Activated CD4-positive, alpha-beta T cell treated with anti-CD3 and anti-CD28 coated beads, Interleukin-2, amount 10 ng/mL, durations not matched to agents 24 days and 14 days (primary cell): Measurements from ENCODE around the gene ICAM1. TPM values are rescaled to one million over a fixed set of nuclear protein-coding genes. Genes with fewer than 3 reads are reported as not detected.
A peak's percentile ranks its signal among the peaks of the same experiment; 100 is the strongest.

Source experiments
- DNase-seq: peaks from one replicate; pipeline ENCODE4 v3.0.0; 2022
- H3K27ac Mint-ChIP-seq: one replicate; pipeline ENCODE4 v1.8.0; 2022; ENCODE audit warnings: mild to moderate bottlenecking, mixed read lengths
- H3K27me3 Mint-ChIP-seq: one replicate; pipeline ENCODE4 v1.8.0; 2022; ENCODE audit warnings: mixed read lengths
- H3K36me3 Mint-ChIP-seq: one replicate; pipeline ENCODE4 v1.8.0; 2022; ENCODE audit warnings: low read depth, mild to moderate bottlenecking, mixed read lengths
- H3K4me1 Mint-ChIP-seq: one replicate; pipeline ENCODE4 v1.8.0; 2021; ENCODE audit warnings: mixed read lengths
- H3K4me3 Mint-ChIP-seq: one replicate; pipeline ENCODE4 v1.8.0; 2022; ENCODE audit warnings: mild to moderate bottlenecking, moderate library complexity, mixed read lengths
- H3K9me3 Mint-ChIP-seq: one replicate; pipeline ENCODE4 v1.8.0; 2021; ENCODE audit warnings: mixed read lengths
- intact Hi-C: fragments of 100-400 bp; cut with micrococcal nuclease; formaldehyde crosslinking; loops from one replicate; pipeline ENCODE4 v1.15.1; 2023
- total RNA-seq: library from RNA; stranded (reverse); gene quantifications from 2 replicates; pipeline ENCODE4 v1.2.3, GENCODE V29; 2022

The ICAM1 gene
- total RNA-seq, 1 donor from 2014 or later = 82.1 TPM

- H3K4me3 Mint-ChIP-seq = no peak overlapping the region
- H3K4me1 Mint-ChIP-seq = peaks cover under 1% of the 10 kb centered on the region
- no peak overlapping the region for H3K27ac Mint-ChIP-seq
- H3K27me3 Mint-ChIP-seq = no peaks in the 10 kb centered on the region
- intact Hi-C loops = no loop called here
- DNase-seq = no peak
- peaks cover 34% of the 10 kb centered on the region for H3K36me3 Mint-ChIP-seq
- no peaks in the 10 kb centered on the region for H3K9me3 Mint-ChIP-seq
These were observed 50.5 kb downstream of the ICAM1 start for GRCh38 chr19:10321417-10321797.

- Mint-ChIP-seq H3K27me3 (no peaks in the 10 kb centered on the region), H3K4me1 (no peaks in the 10 kb centered on the region), H3K4me3 (no peak overlapping the region), H3K9me3 (no peaks in the 10 kb centered on the region), H3K27ac (no peak overlapping the region), H3K36me3 (peaks cover 34% of the 10 kb centered on the region)
- no peak for DNase-seq
- intact Hi-C loops = no loop called here
These were observed 51.2 kb downstream of the ICAM1 start for GRCh38 chr19:10321874-10322835.

- Mint-ChIP-seq H3K4me1 (no peaks in the 10 kb centered on the region), H3K4me3 (no peak overlapping the region), H3K36me3 (peaks cover 41% of the 10 kb centered on the region), H3K9me3 (no peaks in the 10 kb centered on the region), H3K27me3 (no peaks in the 10 kb centered on the region), H3K27ac (no peak overlapping the region)
- intact Hi-C loops = no loop called here
- no peak for DNase-seq
These were observed 54.8 kb downstream of the ICAM1 start for GRCh38 chr19:10325732-10326131.

- Mint-ChIP-seq H3K27ac (no peak overlapping the region), H3K27me3 (no peaks in the 10 kb centered on the region), H3K36me3 (peaks cover 44% of the 10 kb centered on the region), H3K9me3 (no peaks in the 10 kb centered on the region), H3K4me3 (no peak overlapping the region), H3K4me1 (peaks cover 9% of the 10 kb centered on the region)
- intact Hi-C loops = no loop called here
- no peak for DNase-seq
These were observed 56.9 kb downstream of the ICAM1 start for GRCh38 chr19:10327793-10328192.

DNA sequence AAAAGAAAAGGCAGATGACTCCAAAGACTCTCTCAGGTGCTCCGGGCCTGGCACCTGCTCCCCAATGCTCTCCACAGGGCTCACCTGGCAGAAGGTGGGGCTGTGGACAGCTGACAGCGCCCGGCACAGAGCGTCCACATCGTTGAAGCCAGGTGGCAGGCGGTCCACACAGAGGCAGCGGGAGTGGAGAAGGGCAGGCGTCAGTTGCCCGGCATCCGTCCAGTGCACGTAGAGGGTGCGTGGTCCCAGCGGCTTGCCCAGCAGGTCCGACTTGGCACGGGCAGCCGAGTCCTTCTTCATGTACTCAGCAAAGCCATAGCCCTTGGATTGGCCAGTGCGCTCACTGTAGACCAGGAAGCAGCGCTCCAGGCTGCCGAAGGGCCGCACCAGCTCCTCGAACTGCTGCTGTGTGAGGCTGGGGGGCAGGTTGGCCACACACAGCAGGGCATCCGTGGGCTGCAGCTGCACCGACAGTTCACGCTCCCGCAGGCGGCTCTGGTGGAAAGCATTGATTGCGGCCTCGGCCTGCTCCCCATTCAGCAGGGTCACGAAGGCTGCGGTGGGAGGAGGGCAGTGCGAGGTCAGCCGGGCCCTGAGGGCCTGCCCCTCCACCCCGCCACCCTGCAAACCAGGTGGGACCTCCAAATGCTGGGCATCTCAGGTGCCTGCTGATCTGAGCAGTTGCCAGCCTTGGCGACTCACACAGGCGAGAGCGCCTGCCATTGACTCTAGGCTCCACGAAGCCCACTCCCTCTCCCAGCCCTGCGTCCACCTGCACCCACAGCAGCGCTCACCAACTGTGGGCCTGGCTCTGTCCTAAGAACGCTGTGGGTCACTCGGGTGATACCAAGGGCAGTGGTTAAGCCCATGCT, 57.9 kb downstream of the ICAM1 start:
- Mint-ChIP-seq H3K4me1 (peaks cover 15% of the 10 kb centered on the region), H3K9me3 (no peaks in the 10 kb centered on the region), H3K27ac (no peak overlapping the region), H3K4me3 (no peak overlapping the region), H3K27me3 (no peaks in the 10 kb centered on the region), H3K36me3 (peaks cover 49% of the 10 kb centered on the region)
- intact Hi-C loops = no loop called here
- no peak for DNase-seq

GRCh38 chr19:10329555-10329954, 58.6 kb downstream of the ICAM1 start:
- Mint-ChIP-seq H3K4me1 (peaks cover 18% of the 10 kb centered on the region), H3K9me3 (no peaks in the 10 kb centered on the region), H3K27me3 (no peaks in the 10 kb centered on the region), H3K36me3 (peaks cover 44% of the 10 kb centered on the region), H3K27ac (no peak overlapping the region), H3K4me3 (no peak overlapping the region)
- no peak for DNase-seq
- intact Hi-C loops = no loop called here

DNA sequence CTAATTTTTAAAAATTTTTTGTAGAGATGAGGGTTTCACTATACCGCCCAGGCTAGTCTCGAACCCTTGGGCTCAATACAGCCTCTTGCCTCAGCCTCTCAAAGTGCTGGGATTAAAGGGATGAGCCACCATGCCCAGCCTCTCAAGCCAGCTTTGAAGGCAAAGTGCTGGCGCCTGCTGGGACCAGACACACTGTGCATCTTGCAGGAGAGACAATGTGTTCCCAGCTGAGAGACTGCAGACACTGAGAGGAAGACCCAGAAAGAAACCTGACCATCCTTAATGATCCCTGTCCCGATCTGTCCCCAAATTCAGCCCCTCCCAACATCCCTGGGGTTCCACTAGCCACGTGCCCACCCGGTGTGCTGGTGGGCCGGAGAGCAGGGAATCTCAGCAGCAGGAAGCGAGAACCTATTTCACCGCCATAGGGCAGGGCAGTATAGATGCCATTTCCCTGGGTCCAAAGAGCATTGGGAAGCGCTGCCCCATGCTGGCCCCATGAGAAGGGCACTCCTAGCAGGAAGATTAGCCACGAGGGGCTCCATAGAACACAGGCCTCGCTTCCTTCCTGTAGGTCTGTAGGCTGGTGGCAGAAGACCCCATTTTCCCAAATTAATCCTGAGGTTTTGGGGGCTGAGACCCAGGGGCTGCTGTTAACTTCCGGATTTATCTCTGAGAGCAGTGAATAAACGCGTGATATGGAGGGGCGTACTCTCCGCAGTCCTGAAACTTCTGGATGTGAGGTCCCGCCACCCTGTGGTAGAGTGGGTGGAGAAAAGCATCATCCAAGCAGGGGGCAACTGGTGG, 61.4 kb downstream of the ICAM1 start:
- peaks cover 43% of the 10 kb centered on the region for H3K36me3 Mint-ChIP-seq
- intact Hi-C loops = loop anchor here (2.0 to 10.0 kb wide), 4 partner anchors 48 to 138 kb away; partner anchors contain the start of genes CDC37, DNMT1, ICAM1 and TYK2
- H3K27ac Mint-ChIP-seq = peak overlapping the region; percentile 96
- H3K4me1 Mint-ChIP-seq = peaks cover 21% of the 10 kb centered on the region
- H3K9me3 Mint-ChIP-seq = no peaks in the 10 kb centered on the region
- peak overlapping the region; percentile 96 for H3K4me3 Mint-ChIP-seq
- no peaks in the 10 kb centered on the region for H3K27me3 Mint-ChIP-seq
- no peak for DNase-seq

GRCh38 chr19:10332965-10333757, 62.2 kb downstream of the ICAM1 start, which contains the start of gene RAVER1:
Gene RAVER1 (minus strand): TSS chr19:10333529. CDS start chr19:10333507, 22 bp downstream.
- H3K4me1 Mint-ChIP-seq = peaks cover 21% of the 10 kb centered on the region
- intact Hi-C loops = loop anchor here (2.0 to 10.0 kb wide), 4 partner anchors 48 to 138 kb away; partner anchors contain the start of genes CDC37, DNMT1, ICAM1 and TYK2
- peak; percentile 99 for DNase-seq
- peak within 1 kb of the TSS; percentile 96 for H3K4me3 Mint-ChIP-seq
- H3K27ac Mint-ChIP-seq = peak within 1 kb of the TSS; percentile 96
- no peaks in the 10 kb centered on the region for H3K27me3 Mint-ChIP-seq
- no peaks in the 10 kb centered on the region for H3K9me3 Mint-ChIP-seq
- peaks cover 39% of the 10 kb centered on the region for H3K36me3 Mint-ChIP-seq

DNA sequence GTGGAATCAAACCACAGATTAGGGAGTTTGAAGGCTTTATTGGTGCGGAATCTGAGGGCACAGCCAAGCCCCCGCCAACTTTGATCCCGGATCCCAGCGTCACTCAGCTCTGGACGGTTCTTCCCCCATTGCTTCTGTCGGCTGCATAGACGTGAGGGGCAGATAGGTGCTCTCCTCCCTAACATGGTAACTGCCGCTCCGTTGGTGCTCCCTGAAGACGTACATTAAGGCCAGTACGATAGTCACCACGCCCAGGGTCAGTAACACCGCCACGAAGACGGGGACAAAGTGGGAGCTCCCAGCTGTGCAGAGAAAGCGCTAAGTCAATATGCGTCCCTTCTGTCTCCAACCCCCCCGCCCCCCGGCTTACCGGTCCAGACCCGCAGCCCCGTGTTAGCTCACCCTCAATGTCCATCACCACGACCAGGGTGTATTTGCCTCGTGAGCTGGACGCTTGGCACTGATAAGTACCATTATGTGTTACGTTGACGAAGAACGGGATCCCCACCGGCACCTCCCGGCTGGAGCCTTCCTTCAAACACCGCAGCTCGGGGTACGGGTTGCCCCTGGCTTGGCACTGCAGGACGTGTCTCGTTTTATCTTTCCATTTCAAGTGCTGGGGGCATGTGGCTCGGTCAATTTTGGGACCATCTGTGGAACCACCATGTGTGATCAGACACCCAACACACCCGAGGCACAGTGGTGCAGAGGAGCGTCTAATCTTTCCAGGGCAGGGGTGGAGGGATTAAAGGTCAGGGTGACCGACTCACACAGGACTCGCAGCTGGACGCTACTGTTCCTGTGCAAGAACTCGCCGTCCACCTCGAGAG, 63.1 kb downstream of the ICAM1 start:
- Mint-ChIP-seq H3K4me1 (peaks cover 29% of the 10 kb centered on the region), H3K36me3 (peaks cover 41% of the 10 kb centered on the region), H3K9me3 (no peaks in the 10 kb centered on the region), H3K27me3 (no peaks in the 10 kb centered on the region), H3K27ac (peak overlapping the region; percentile 96), H3K4me3 (peak overlapping the region; percentile 96)
- DNase-seq = peak; percentile 62
- intact Hi-C loops = loop anchor here (2.0 to 10.0 kb wide), 4 partner anchors 47 to 139 kb away; partner anchors contain the start of genes CDC37, DNMT1, ICAM1 and TYK2

DNA sequence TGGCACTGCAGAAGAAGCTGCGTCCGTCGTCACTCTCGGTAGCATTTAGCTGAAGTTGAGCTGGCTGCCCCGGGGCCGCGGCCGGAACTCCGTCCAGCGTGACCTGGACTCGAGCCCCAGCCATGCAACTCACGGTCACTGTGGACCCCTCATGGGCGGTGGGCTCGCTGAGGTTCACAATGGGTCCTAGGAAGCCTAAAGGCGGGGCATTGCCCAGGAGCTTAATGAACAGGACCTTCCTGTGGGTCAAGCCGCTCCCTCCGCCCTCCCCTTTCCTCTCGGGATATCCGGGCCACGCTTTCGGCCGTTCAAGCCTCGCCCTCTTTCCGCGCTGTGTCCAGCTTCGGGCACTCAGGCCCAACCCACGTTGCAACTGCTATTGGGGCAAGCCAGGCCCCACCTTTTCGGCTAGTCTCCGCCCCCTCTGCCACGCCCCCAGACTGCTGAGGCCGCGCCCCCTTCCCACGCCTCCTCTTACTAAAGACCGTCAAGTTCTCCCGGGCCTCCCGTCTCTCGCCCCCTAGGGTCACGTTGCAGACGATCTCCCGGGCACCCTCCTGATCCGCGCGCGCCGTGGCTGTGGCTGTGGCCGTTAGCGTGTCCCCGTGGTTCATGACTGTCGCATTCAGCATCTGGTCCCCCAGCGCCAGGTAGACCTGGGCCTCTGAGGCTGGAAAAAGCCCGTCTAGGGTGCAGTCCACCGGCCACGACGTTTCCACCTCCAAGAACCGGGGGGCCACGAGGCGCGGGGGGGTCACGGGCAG, 63.9 kb downstream of the ICAM1 start:
- H3K4me3 Mint-ChIP-seq = peak overlapping the region; percentile 96
- DNase-seq = peak; percentile 83
- peaks cover 35% of the 10 kb centered on the region for H3K4me1 Mint-ChIP-seq
- no peak overlapping the region for H3K27ac Mint-ChIP-seq
- H3K9me3 Mint-ChIP-seq = no peaks in the 10 kb centered on the region
- H3K27me3 Mint-ChIP-seq = no peaks in the 10 kb centered on the region
- intact Hi-C loops = loop anchor here (10.0 kb wide), 1 partner anchor 140 kb away; the partner anchor contains the start of gene DNMT1
- peaks cover 37% of the 10 kb centered on the region for H3K36me3 Mint-ChIP-seq

DNA sequence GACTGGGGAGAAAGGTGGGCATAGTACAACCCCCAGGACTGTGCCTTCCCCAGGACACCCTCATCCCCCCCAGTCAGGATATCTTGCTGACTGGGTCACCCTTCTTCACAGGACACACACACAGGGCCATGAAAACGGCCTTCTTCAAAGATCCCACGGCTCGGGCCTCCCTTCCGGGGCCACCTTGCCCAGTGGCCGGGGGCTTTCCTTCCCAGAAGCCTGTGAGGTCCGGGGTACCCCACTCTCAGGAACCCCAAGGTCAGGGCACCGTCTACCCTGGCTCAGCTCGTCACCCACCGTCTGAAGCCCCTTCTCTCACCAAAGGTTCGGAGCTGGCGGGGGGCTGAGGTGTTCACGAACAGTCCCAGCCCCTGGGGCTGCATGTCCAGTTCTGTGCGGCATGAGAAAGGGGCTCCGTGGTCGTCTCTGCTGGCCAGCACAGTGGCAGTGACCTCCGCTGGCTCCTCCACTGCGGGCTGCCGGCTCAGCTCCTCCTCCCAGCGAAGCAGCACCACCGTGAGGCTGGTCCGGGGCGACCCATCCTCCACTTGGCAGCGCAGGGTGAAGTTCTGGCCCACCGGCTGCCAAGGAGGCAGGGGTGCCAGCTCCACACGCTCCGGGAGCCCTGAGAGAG, 64.5 kb downstream of the ICAM1 start:
- Mint-ChIP-seq H3K27me3 (no peaks in the 10 kb centered on the region), H3K36me3 (peaks cover 30% of the 10 kb centered on the region), H3K4me1 (peaks cover 39% of the 10 kb centered on the region), H3K4me3 (no peak overlapping the region), H3K9me3 (no peaks in the 10 kb centered on the region), H3K27ac (no peak overlapping the region)
- DNase-seq = no peak
- intact Hi-C loops = loop anchor here (10.0 kb wide), 1 partner anchor 141 kb away; the partner anchor contains the start of gene DNMT1
